GM04503 (cell line): ENCODE data around the gene MCHR1.
"Not testable (repeated sequence)": the region's sequence is repeated elsewhere in the genome, so short reads cannot be mapped to it uniquely, and the experiment has no call there.

Source experiments
- DNase-seq: peaks from one replicate; pipeline ENCODE4 v3.0.0-alpha.2; 2012; ENCODE audit warnings: low read depth

Gene MCHR1

DNA sequence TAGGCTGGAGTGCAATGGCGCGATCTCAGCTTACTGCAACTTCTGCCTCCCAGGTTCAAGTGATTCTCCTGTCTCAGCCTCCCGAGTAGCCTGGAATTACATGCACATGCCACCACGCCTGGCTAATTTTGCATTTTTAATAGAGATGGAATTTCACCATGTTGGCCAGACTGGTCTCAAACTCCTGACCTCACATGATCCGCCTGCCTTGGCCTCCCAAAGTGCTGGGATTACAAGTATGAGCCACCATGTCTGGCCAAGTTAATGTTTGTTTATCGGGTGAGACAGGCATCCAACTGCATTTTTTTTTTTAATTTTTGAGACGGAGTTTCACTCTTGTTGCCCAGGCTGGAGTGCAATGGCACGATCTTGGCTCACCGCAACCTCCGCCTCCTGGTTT lies 22.6 kb upstream of the MCHR1 start:
- DNase-seq: not testable (repeated sequence)

DNA sequence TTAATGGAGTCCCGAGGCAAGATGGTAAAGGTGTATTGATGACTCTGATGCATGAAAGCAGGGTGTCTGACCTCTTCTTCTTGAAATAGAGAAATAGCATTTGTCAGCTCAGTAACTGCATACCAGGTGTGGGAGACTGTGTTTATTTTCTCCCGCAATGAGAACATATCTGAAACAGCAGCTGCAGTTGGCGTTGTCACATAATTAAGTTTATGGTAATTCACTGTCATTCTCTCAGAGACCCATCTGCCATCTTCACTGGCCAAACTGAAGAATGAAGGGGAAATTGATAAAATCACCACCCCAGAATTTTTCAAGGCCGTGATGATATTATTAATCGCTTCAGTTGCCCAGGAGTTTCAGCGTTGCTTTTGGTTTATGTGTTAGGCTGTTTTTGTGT lies 20.1 kb upstream of the MCHR1 start:
- DNase-seq: no peak

DNA sequence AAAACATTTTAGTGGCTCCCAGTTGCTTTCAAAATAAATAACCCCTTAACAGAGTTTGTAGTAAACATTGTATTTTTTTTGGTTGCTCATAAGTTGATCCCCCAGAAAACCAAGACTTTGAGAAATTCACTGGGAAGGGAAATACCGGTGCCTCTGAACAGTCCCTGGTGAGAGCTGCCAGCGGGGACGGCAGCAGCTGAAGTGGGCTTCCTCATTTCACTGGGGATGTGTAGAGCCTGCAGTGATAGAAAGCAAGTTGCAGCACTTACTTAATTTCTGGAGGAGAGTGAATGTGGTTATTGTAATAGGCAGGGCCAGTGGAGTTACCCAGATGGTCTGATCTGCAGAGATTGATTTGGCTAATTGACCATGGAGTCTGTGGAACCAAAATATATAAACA lies 18.6 kb upstream of the MCHR1 start:
- DNase-seq: no peak

DNA sequence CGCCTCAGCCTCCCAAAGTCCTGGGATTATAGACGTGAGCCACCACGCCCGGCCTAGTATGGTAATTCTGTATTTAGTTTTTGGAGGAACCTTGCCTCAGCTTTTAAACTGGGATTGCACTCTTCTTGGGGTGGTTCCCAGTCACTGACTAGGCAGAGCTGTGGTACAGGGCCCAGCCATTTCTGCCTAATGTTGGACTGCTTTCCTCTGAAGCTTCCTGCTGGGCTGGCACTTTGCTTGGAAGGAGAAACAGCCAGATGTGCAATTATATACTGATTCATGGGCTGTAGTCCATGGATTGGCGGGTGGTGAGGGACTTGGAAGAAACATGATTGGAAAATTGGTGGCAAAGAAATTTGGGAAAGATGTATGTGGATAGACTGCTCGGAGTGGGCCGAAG lies 17.6 kb upstream of the MCHR1 start:
- DNase-seq: no peak

DNA sequence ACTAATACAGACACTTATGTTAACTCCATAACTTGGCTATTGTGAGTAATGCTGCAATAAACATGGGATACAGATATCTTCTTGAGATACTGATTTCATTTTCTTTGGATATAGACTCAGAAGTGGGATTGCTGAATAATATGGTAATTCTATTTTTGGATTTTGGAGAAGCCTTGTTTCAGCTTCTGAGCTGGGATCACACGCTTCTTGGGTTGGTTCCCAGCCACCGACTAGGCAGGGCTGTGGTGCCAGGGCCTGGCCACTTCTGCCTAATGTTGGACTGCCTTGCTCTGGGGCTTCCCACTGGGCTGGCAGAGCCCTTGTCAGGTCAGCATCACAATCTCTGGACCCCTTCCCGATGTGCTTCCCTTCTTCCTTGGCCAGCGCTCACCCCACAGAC lies 14.0 kb upstream of the MCHR1 start:
- peak; percentile 75 for DNase-seq

DNA sequence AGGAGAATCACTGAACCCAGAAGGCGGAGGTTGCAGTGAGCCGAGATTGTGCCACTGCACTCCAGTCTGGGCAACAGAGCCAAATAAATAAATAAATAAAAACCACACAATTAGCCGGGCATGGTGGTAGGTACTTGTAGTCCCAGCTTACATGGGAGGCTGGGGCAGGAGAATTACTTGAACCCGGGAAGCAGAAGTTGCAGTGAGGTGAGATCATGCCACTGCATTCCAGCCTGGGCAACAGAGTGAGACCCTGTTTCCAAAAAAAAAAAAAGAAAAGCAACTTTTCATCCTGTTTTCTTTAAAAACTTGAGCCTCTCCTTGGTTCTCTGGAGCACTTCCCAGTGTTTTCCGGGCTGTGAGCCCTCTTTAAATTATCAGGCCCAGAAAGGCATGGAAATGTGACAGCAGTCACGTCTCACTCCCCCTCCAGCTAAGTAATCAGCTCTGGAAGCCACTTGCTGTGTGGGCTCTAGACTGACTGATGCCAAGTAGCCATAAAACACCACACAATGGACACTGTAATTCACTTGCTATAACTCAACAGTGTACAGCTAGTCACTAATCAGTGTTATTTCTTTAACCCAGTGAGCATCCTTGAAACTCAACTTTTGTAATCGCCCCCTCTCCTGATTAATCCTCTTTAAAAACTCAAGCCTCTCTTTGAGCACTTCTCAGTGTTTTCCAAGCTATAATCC lies 13.0 kb upstream of the MCHR1 start:
- peak; percentile 75 for DNase-seq

DNA sequence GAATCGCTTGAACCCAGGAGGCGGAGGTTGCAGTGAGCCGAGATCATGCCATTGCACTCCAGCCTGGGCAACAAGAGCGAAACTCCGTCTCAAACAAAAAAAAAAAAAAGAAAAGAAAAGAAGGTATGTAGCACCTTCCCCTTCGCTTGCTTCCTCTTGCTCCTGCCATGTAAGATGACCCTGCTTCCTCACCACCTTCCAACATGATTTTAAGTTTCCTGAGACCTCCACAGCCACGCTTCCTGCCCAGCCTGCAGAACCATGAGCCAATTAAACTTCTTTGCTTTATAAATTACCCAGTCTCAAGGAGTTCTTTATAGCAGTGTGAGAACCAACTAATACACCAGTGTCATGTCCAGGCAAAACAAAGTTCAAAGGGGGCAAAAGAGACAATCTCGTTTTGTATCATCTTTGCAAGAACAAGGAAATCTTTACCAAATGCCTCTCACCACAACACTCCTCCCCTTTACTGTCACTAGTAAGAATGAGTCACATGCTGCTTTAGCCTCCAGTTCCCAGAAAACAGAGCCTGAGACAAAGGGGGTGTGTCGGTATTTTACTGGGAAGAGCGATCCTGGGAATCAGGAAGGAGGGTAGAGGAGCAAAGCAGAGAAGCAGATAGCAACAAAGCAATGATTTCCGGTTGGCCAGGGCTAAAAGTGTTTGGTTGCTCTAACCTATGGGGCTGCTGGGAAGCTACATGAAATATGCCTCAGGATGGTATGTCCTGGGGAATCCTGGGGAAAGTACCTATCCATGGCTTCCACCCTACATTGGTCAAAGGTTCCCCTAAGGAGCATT lies 10.5 kb upstream of the MCHR1 start:
- DNase-seq: peak; percentile 88

DNA sequence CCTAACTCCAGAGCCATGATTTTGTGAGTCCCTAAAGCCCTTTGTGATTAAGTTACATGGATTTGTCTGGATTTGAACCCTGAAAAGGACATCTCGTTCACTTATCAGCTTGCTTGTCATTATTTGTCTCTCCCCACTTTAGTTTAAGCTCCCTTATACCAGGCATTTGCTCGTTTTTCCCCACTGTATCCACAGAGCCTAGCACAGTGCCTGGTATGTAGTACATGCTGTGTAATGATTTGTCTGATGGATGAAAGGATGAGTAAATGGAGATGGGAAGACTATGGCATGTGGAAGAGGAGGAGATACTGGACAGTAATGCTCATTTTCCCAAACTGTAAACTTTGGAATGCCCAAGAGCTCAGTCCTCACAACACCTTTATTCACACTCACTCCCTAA lies 9.2 kb upstream of the MCHR1 start:
- DNase-seq: no peak

DNA sequence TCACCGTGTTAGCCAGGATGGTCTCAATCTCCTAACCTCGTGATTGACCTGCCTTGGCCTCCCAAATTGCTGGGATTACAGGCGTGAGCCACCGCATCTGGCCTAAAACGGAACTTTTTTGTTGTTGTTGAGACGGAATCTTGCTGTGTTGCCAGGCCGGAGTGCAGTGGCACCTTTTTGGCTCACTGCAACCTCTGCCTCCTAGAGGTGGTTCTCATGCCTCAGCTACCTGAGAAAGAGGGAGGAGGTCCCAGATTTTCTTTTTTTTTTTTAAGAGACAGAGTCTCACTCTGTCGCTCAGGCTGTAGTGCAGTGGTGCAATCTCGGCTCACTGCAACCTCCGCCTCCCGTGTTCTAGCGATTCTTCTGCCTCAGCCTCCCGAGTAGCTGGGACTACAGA lies 7.9 kb upstream of the MCHR1 start:
- no peak for DNase-seq

DNA sequence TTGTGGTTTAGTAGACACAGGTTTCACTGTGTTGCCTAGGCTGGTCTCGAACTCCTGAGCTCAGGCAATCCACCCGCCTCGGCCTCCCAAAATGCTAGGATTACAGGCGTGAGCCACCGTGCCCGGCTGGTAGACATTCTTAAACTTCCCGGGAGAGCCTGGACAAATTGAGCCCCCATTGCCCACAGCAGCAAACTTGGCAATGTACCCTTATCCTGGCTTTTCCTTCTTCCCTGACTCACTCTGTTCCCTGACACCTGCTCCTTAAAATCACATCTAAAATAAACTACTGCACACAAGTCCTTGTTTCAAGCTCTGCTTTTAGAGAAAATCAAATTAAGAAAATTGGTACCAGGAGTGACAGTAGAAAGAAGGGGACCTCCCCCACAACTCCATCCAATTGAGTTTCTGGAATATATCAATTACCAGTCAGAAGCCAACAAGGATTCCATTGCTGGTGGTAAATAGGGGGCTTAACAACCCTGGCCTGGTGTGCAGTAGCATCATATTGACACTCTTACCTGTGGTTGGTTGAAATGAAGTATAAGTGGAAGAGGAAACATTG lies 7.4 kb upstream of the MCHR1 start:
- no peak for DNase-seq

DNA sequence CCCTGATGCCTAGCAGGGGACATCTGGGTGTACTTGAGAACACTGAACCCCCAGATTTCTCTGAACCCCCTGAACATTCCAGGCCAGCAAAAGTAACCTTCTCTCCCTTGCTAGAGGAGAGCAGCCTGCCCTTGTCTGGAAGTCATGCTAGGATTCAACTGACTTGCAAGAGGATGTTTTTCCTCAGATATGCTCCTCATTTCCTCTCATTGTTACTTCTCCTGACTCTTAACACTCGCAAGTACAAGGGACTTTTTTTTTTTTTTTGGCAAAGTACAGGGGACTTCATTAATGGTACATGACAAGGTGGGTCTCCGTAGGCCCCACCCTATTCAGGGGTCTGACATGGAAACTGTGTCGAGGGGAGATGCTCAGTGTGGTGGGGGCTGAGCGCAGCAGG lies 6.3 kb upstream of the MCHR1 start:
- DNase-seq: no peak

DNA sequence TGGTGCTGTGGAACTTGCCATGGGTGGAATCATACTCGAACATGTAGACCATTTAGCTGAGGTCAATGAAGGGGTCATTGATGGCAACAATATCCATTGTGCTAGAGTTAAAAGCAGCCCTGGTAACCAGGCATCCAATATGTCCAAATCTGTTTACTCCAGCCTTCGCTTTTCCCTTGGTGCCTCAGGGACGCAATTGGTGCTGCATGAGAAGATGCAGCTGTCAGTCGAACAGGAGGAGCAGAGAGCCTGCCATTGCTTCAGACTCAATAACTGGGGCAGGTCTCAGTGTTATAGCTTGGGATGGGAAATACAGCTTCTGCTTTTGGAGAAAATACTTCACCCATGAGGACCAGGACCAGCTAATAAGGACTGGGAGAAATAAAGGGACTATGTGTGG lies 5.0 kb upstream of the MCHR1 start:
- no peak for DNase-seq

DNA sequence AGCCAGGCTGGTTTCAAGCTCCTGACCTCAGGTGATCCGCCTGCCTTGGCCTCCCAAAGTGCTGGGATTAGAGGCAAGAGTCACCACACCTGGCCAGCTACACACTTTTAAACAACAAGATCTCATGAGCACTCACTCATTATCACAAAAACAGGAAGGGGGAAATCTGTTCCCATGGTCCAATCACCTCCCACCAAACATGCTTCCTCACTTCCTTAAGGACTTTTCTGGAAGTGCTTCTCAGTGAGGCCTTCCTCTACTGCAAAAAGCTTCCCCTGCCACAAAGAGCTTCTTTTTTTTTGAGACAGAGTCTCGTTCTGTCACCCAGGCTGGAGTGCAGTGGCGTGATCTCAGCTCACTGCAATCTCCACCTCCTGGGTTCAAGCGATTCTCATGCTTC lies 3.1 kb upstream of the MCHR1 start:
- not testable (repeated sequence) for DNase-seq

DNA sequence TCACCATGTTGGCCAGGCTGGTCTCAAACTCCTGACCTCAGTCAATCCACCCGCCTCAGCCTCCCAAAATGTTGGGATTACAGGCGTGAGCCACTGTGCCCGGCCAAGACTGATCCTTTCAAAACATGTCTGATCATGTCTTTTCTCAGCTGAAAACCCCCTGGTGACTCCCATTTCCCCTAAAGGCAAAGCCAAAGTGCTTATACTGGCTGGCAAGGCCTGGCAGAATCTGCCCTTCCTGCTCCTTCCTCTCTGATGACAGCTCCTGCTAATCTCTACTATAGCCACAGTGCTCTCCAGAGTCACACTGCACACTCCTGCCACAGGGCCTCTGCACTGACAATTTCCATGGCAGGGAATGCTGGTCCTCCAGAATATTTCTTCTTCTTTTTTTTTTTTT lies 2.6 kb upstream of the MCHR1 start:
- no peak for DNase-seq

DNA sequence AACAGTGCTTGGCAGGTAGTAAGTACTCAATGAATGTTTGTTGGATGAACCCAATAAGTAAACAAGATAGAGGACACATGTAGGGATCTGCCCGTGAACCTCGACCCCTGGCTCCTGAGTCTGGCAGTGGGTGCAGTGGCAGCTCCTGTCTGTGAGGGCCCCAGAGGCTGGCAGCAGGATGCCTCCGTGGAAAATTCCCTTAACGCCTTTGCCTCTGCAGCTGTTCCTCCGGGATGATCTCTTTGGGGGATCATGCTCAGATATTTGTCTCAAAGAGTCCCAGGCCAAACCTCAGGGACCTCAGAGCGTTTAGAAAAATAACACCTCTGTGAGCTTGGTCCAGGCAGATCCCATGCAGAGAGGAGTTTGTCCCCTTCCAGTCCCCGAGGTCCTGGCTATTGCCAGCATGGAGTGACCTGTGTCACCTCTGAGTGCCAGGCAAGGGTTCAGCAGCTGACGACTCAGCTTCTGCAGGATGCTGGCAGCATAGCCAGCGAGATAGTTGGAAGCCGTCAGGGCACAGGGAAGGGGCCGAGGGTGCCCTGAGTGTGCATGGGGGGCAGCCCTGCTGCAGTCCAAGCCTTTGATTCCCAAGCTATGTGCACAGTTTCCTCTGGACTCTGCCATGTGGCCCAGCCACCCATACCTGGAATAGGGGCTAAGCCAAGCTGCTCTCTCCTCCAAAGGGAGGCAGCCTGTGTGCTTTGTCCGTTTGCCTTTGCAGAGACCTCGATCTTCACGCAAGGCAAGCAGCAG lies 613 bp upstream of the MCHR1 start:
- no peak for DNase-seq

DNA sequence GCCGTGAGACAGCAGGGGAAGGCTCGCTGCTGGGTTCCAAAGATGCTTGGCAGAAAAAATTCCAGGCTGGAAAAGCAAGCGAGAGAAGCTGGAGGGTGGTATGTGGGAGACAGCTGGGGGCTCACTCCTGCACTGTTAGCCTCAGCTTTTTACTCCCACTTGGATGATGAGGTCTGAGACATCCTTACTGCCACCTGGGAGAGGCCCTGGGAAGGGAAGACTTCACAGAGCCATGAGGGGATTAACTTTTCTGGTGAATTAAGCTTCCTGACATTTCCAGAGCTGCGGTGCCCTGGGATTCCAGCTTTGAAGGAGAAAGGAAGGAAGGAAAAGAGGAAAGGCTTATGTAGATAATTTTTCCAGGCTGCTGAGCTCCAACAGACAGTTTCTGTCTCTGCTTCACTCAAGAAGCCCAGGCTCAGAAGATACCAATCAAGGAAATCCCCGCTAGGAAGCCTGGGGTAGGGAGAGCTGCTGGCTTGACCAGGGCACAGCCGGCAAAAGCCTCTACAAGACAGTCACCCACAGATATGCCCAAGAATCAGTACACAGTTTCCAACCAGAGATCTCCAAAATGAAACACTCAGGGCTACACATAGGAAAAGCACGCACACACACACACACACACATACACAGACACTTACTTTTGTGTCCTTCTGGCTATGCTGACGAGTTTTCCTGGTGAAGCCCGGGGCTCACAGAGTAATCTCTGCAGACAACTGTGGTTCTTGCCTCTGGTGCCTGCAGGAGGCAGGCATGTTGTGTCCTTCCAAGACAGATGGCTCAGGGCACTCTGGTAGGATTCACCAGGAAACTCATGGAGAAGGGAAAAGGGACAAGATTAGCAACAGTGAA lies 907 bp downstream of the MCHR1 start:
- DNase-seq: no peak

DNA sequence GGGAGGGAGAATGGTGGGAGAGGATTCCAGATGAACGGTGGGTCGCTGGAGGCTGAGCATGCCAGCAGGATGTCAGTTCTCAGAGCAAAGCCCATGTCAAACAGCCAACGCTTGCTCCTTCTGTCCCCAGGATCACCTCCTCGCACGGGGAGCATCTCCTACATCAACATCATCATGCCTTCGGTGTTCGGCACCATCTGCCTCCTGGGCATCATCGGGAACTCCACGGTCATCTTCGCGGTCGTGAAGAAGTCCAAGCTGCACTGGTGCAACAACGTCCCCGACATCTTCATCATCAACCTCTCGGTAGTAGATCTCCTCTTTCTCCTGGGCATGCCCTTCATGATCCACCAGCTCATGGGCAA lies 1.5 kb downstream of the MCHR1 start:
- DNase-seq: no peak

DNA sequence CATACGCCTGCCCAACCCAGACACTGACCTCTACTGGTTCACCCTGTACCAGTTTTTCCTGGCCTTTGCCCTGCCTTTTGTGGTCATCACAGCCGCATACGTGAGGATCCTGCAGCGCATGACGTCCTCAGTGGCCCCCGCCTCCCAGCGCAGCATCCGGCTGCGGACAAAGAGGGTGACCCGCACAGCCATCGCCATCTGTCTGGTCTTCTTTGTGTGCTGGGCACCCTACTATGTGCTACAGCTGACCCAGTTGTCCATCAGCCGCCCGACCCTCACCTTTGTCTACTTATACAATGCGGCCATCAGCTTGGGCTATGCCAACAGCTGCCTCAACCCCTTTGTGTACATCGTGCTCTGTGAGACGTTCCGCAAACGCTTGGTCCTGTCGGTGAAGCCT lies 2.2 kb downstream of the MCHR1 start:
- DNase-seq: no peak

DNA sequence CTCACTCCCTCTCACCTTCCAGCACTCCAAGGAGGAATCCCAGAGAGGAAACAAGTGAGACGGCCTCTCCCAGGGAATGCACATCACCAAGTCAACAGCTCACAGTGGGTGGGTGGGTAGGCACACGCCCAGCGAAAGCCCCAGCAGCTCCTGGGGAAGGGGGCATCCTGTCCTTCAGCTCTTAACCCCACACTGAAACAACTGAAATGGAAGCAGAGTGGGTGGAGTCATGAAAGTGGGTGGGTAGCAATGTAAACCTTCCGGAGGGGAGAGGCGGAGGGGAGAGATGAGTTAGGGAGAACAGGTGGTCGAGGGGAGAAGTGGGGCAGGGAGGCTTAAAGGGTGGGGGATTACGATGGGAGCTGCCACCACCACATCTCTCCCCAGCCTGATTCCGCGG lies 5.4 kb downstream of the MCHR1 start:
- DNase-seq: no peak

DNA sequence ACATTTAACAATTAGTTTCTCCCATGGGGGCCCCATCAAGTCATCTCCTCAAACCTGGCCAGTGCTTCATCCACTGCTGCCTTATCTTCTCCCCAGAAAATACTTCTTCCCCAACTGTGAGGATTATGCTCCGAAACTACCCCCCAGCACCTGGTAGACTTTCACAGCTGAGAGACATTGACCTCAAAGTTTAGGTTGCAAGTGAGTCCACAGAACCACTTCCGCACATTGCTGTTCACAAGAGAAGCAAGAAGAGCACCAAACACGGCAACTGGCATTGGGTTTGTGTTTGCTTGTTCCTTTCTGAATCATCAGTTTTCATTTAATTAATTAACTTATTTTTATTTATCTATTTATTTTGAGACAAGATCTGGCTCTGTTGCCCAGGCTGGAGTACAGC lies 6.1 kb downstream of the MCHR1 start:
- no peak for DNase-seq

DNA sequence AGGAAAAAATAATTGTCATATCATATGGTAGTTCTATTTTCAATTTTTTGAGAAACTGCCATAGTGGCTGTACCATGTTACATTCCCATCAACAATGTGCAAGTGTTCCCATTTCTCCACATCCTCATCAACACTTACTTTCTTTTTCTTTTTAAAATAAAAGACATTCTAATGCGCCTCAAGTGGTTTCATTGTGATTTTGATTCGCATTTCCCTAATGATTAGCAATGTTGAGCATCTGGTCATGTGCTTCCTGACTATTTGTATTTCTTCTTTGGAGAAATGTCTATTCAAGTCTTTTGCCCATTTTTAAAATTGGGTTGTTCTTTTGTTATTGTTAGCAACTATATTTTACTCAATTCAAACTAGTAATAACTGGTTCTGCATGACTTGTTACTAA lies 8.4 kb downstream of the MCHR1 start:
- DNase-seq: no peak

DNA sequence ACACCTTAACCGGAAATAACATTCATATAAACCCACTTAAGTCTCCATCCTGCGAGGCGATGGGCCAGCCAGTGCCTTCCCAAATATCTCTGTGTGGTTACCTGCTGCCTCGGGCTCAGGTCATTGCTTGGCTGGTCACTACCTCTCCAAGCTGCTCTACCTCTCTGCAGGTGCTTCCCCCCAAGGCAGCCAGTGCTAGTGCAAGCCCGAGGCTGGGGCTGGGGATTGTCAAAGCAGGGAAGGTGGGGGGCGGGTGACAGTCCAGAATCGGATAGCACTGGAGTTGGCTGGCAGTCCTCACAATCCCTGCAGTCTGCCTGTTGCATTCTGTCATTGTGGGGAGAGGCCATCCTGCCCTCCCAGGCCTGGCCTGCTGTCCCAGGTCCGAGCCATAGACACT lies 11.1 kb downstream of the MCHR1 start:
- no peak for DNase-seq
